ENCODE measurements around the gene TM4SF5.

TM4SF5 gene

GRCh38 chr17:4811471-4811870, 39.8 kb downstream of the TM4SF5 start:
- no peak for TF ChIP-seq CTCF (IDR thresholded peaks at IDR 0.05; ENCODE audit: insufficient read depth, low read length, poor library complexity, severe bottlenecking)
- TF ChIP-seq EZH2phosphoT487 (conservative IDR thresholded peaks at IDR 0.05; ENCODE audit: low read length): no peak
- H3F3A ChIP-seq (ENCODE audit: insufficient read depth): 0 out of 2 replicates have a peak, but pooled peaks cover under 1% of the 10 kb centered on the region
- H3K4me2 ChIP-seq (ENCODE audit: low read depth, low read length, poor library complexity, severe bottlenecking): no peak overlapping the region
- H3K9me3 ChIP-seq (ENCODE audit: insufficient read depth, low read length): no peaks in the 10 kb centered on the region
- H3K79me2 ChIP-seq (ENCODE audit: insufficient read depth, low read length): no peaks in the 10 kb centered on the region
- H2AFZ ChIP-seq (ENCODE audit: low read depth, low read length, severe bottlenecking): no peak overlapping the region
- H3K4me3 ChIP-seq (ENCODE audit: insufficient read depth, low read length, poor library complexity, severe bottlenecking): no peak overlapping the region
- no peaks in the 10 kb centered on the region for H3K36me3 ChIP-seq (ENCODE audit: low read length)
- H3K27me3 ChIP-seq (ENCODE audit: low read length): no peaks in the 10 kb centered on the region
- no peaks in the 10 kb centered on the region for H3K9me2 ChIP-seq (replicated peaks; ENCODE audit: insufficient read depth, low read length)
- H4K20me1 ChIP-seq (ENCODE audit: low read depth, low read length): no peaks in the 10 kb centered on the region
- no peak overlapping the region for H3K9ac ChIP-seq (ENCODE audit: low read length)
- H3K27ac ChIP-seq (ENCODE audit: low read depth, low read length): no peak overlapping the region

GRCh38 chr17:4812690-4813089, 41.0 kb downstream of the TM4SF5 start:
- TF ChIP-seq CTCF (IDR thresholded peaks at IDR 0.05; ENCODE audit: insufficient read depth, low read length, poor library complexity, severe bottlenecking) (no peak), EZH2phosphoT487 (conservative IDR thresholded peaks at IDR 0.05; ENCODE audit: low read length) (no peak)
- Histone ChIP-seq H3K9me3 (ENCODE audit: insufficient read depth, low read length) (no peaks in the 10 kb centered on the region), H3K9me2 (replicated peaks; ENCODE audit: insufficient read depth, low read length) (no peaks in the 10 kb centered on the region), H2AFZ (ENCODE audit: low read depth, low read length, severe bottlenecking) (no peak overlapping the region), H3K4me3 (ENCODE audit: insufficient read depth, low read length, poor library complexity, severe bottlenecking) (no peak overlapping the region), H3F3A (ENCODE audit: insufficient read depth) (no peaks in the 10 kb centered on the region), H3K27ac (ENCODE audit: low read depth, low read length) (no peak overlapping the region), H3K9ac (ENCODE audit: low read length) (no peak overlapping the region), H3K4me2 (ENCODE audit: low read depth, low read length, poor library complexity, severe bottlenecking) (no peak overlapping the region), H4K20me1 (ENCODE audit: low read depth, low read length) (no peaks in the 10 kb centered on the region), H3K36me3 (ENCODE audit: low read length) (no peaks in the 10 kb centered on the region), H3K27me3 (ENCODE audit: low read length) (no peaks in the 10 kb centered on the region), H3K79me2 (ENCODE audit: insufficient read depth, low read length) (no peaks in the 10 kb centered on the region)

GRCh38 chr17:4815043-4815675, 43.5 kb downstream of the TM4SF5 start:
- H3K27ac ChIP-seq (ENCODE audit: low read depth, low read length): no peak overlapping the region
- TF ChIP-seq EZH2phosphoT487 (conservative IDR thresholded peaks at IDR 0.05; ENCODE audit: low read length): no peak
- TF ChIP-seq CTCF (IDR thresholded peaks at IDR 0.05; ENCODE audit: insufficient read depth, low read length, poor library complexity, severe bottlenecking): no peak
- no peak overlapping the region for H3K4me3 ChIP-seq (ENCODE audit: insufficient read depth, low read length, poor library complexity, severe bottlenecking)
- no peak overlapping the region for H3K9ac ChIP-seq (ENCODE audit: low read length)
- H3K36me3 ChIP-seq (ENCODE audit: low read length): no peaks in the 10 kb centered on the region
- H2AFZ ChIP-seq (ENCODE audit: low read depth, low read length, severe bottlenecking): no peak overlapping the region
- no peaks in the 10 kb centered on the region for H3K9me3 ChIP-seq (ENCODE audit: insufficient read depth, low read length)
- no peak overlapping the region for H3K4me2 ChIP-seq (ENCODE audit: low read depth, low read length, poor library complexity, severe bottlenecking)
- H3K9me2 ChIP-seq (replicated peaks; ENCODE audit: insufficient read depth, low read length): no peaks in the 10 kb centered on the region
- no peaks in the 10 kb centered on the region for H3K27me3 ChIP-seq (ENCODE audit: low read length)
- H3F3A ChIP-seq (ENCODE audit: insufficient read depth): no peaks in the 10 kb centered on the region
- no peaks in the 10 kb centered on the region for H3K79me2 ChIP-seq (ENCODE audit: insufficient read depth, low read length)
- H4K20me1 ChIP-seq (ENCODE audit: low read depth, low read length): no peaks in the 10 kb centered on the region
